ENCODE measurements around the gene TTC28.
"Not testable (repeated sequence)": the region's sequence is repeated elsewhere in the genome, so short reads cannot be mapped to it uniquely, and the experiment has no call there.

TTC28 gene

GRCh38 chr22:28208036-28208435, 471.6 kb downstream of the TTC28 start:
- no peak for DNase-seq (ENCODE audit: low read depth)

GRCh38 chr22:28207281-28208030, 472.2 kb downstream of the TTC28 start:
- TF ChIP-seq CTCF (IDR thresholded peaks at IDR 0.05; ENCODE audit: low read depth, low read length) (no peak), MAX (IDR thresholded peaks at IDR 0.05; ENCODE audit: low read depth, low read length) (no peak), POLR2A (IDR thresholded peaks at IDR 0.05; ENCODE audit: extremely low read depth, insufficient read length) (no peak), MYC (IDR thresholded peaks at IDR 0.05; ENCODE audit: low read depth, low read length) (no peak)
- no peak for DNase-seq (ENCODE audit: low read depth)
- no peak overlapping the region for H3K4me3 ChIP-seq (ENCODE audit: low read depth, low read length)

More at GRCh38 chr22:28208036-28208435, 471.6 kb downstream of the TTC28 start:
- TF ChIP-seq MYC (IDR thresholded peaks at IDR 0.05; ENCODE audit: low read depth, low read length), result no peak
- no peak for TF ChIP-seq MAX (IDR thresholded peaks at IDR 0.05; ENCODE audit: low read depth, low read length)
- TF ChIP-seq POLR2A (IDR thresholded peaks at IDR 0.05; ENCODE audit: extremely low read depth, insufficient read length), result no peak
- no peak for TF ChIP-seq CTCF (IDR thresholded peaks at IDR 0.05; ENCODE audit: low read depth, low read length)
- no peak overlapping the region for H3K4me3 ChIP-seq (ENCODE audit: low read depth, low read length)

GRCh38 chr22:28205926-28206325, 473.7 kb downstream of the TTC28 start:
- no peak for TF ChIP-seq MYC (IDR thresholded peaks at IDR 0.05; ENCODE audit: low read depth, low read length)
- no peak for DNase-seq (ENCODE audit: low read depth)
- no peak overlapping the region for H3K4me3 ChIP-seq (ENCODE audit: low read depth, low read length)

- H3K4me3 ChIP-seq (ENCODE audit: low read depth, low read length), result no peak overlapping the region
- DNase-seq (ENCODE audit: low read depth), result no peak
- TF ChIP-seq MYC (IDR thresholded peaks at IDR 0.05; ENCODE audit: low read depth, low read length) (no peak), POLR2A (IDR thresholded peaks at IDR 0.05; ENCODE audit: extremely low read depth, insufficient read length) (no peak), CTCF (IDR thresholded peaks at IDR 0.05; ENCODE audit: low read depth, low read length) (no peak), MAX (IDR thresholded peaks at IDR 0.05; ENCODE audit: low read depth, low read length) (no peak)
Observed at GRCh38 chr22:28204382-28204781, 475.3 kb downstream of the TTC28 start.

- H3K4me3 ChIP-seq (ENCODE audit: low read depth, low read length), result no peak overlapping the region
- TF ChIP-seq MYC (IDR thresholded peaks at IDR 0.05; ENCODE audit: low read depth, low read length) (no peak), MAX (IDR thresholded peaks at IDR 0.05; ENCODE audit: low read depth, low read length) (no peak), CTCF (IDR thresholded peaks at IDR 0.05; ENCODE audit: low read depth, low read length) (no peak), POLR2A (IDR thresholded peaks at IDR 0.05; ENCODE audit: extremely low read depth, insufficient read length) (no peak)
- DNase-seq (ENCODE audit: low read depth), result no peak
Observed at GRCh38 chr22:28203286-28203685, 476.4 kb downstream of the TTC28 start.

- TF ChIP-seq CTCF (IDR thresholded peaks at IDR 0.05; ENCODE audit: low read depth, low read length), result no peak
- TF ChIP-seq MYC (IDR thresholded peaks at IDR 0.05; ENCODE audit: low read depth, low read length), result no peak
- no peak overlapping the region for H3K4me3 ChIP-seq (ENCODE audit: low read depth, low read length)
- DNase-seq (ENCODE audit: low read depth), result no peak
Observed at GRCh38 chr22:28198692-28199091, 480.9 kb downstream of the TTC28 start.

GRCh38 chr22:28191571-28191970, 488.1 kb downstream of the TTC28 start:
- H3K4me3 ChIP-seq (ENCODE audit: low read depth, low read length); DNase-seq (ENCODE audit: low read depth): not testable (repeated sequence)

All from NB4 (cell line).